Stomach (tissue), 9 donors: ENCODE data around the gene MMS19. TPM values are rescaled to one million over a fixed set of nuclear protein-coding genes. Genes with fewer than 3 reads are reported as not detected.
"Not testable (repeated sequence)": the region's sequence is repeated elsewhere in the genome, so short reads cannot be mapped to it uniquely, and the experiment has no call there.

Experiments used
- DNase-seq, 2 donors: peaks; one replicate each; pipeline versions ENCODE4 v3.0.0 to v3.0.0-alpha.2; 2013 to 2019
- H3K27ac ChIP-seq, 5 donors: fragments of 200-600 bp in 4 of 5; sonication (generic) in 4 of 5; one replicate each; pipeline ENCODE4 v1.5.1; 2013 to 2019; ENCODE audit warnings: mild to moderate bottlenecking in 1 of 5, moderate library complexity in 1 of 5
- H3K27me3 ChIP-seq, 3 donors: fragments of 200-600 bp; sonication (generic); one replicate each; pipeline ENCODE4 v1.5.1; 2017 to 2019; ENCODE audit warnings: mixed run types in 1 of 3
- H3K36me3 ChIP-seq, 4 donors: fragments of 200-600 bp; sonication (generic); 1 replicate in 3 of 4; 2 replicates in 1 of 4; pipeline ENCODE4 v1.5.1; 2016 to 2019
- H3K4me1 ChIP-seq, 4 donors: fragments of 200-600 bp; sonication (generic); one replicate each; pipeline ENCODE4 v1.5.1; 2016 to 2019
- H3K4me3 ChIP-seq, 4 donors: fragments of 200-600 bp; sonication (generic) in 3 of 4; one replicate each; pipeline ENCODE4 v1.5.1; 2016 to 2019; ENCODE audit warnings: mild to moderate bottlenecking in 1 of 4
- H3K9me3 ChIP-seq, 4 donors: fragments of 200-600 bp; sonication (generic); one replicate each; pipeline ENCODE4 v1.5.1; 2016 to 2019
- EP300 ChIP-seq: sonication (generic); formaldehyde crosslinking; IDR thresholded peaks from one replicate; pipeline ENCODE4 v1.6.1; 2017; ENCODE audit warnings: antibody characterized with exemption
- POLR2A ChIP-seq, 4 donors: fragments of 450-650 bp; IDR thresholded peaks; one replicate each; pipeline ENCODE4 v1.6.1; 2016; ENCODE audit warnings: antibody characterized with exemption in 4 of 4, control low read depth in 2 of 4, mild to moderate bottlenecking in 1 of 4, moderate library complexity in 1 of 4
- POLR2AphosphoS5 ChIP-seq, 3 donors: sonication (generic); formaldehyde crosslinking; IDR thresholded peaks; one replicate each; pipeline ENCODE4 v1.6.1; 2016; ENCODE audit warnings: antibody characterized with exemption in 3 of 3
- whole genome bisulfite sequencing, 5 donors: extraction: QIAGEN DNeasy Blood & Tissue Kit in 3 of 5; methylation state at CpG; one replicate each; pipeline versions ENCODE4 v1.1.5 to v1.1.7; 2013 to 2018; 5-methylcytosine and 5-hydroxymethylcytosine counted together
- intact Hi-C: fragments of 100-400 bp; cut with DNase I; formaldehyde crosslinking; loops from one replicate; pipeline ENCODE4 v1.15.1; 2023; ENCODE audit warnings: low total_unique reads
- polyA plus RNA-seq, 3 donors: library from polyadenylated mRNA; stranded (reverse); fragments of 200-250 nt; gene quantifications; one replicate each; pipeline ENCODE4 v1.2.3, GENCODE V29; 2013
- total RNA-seq, 5 donors: library from RNA; depleted of rRNA; stranded (reverse); fragments of >200 nt; gene quantifications; one replicate each; pipeline versions ENCODE4 v1.1.0 to v1.2.3, GENCODE V29; 2014 to 2016
- TF ChIP-seq, protein P1 (sequence below), 7 experiments: fragments of 450-650 bp in 4 of 7; fragments of 200-600 bp in 3 of 7; sonication (generic) in 3 of 7; IDR thresholded peaks; one replicate each; pipeline ENCODE4 v1.5.1; 2016 to 2019; ENCODE audit warnings: antibody characterized with exemption in 7 of 7, control low read depth in 2 of 7, mild to moderate bottlenecking in 1 of 7
- donor health status: healthy with polysubstance abuse.
- donor health status: Bipolar disorder and iron deficiency.
- donor health status: healthy.

Gene MMS19
- total and polyA plus RNA-seq, 8 donors = 30.9 to 146 (median 58.4) TPM

GRCh38 chr10:97481071-97481470, 17.2 kb downstream of the MMS19 start:
- Histone ChIP-seq H3K27ac (no peak overlapping the region), H3K36me3 (peaks cover 48 to 89% (median 75%) of the 10 kb centered on the region in 4 donors), H3K4me1 (peaks cover 0 to 4% (median 2%) of the 10 kb centered on the region in 4 donors), H3K4me3 (no peak overlapping the region), H3K9me3 (no peaks in the 10 kb centered on the region), H3K27me3 (no peaks in the 10 kb centered on the region)
- intact Hi-C loops = no loop called here
- no peak for DNase-seq
- 86 to 96% (median 92%) methylated on average over 4 of the region's 4 CpGs for WGBS, 5 donors
- TF ChIP-seq EP300 (no peak), POLR2AphosphoS5 (IDR thresholded peaks at IDR 0.05) (no peak), POLR2A (IDR thresholded peaks at IDR 0.05) (no peak)
- TF ChIP-seq, protein P1, sequence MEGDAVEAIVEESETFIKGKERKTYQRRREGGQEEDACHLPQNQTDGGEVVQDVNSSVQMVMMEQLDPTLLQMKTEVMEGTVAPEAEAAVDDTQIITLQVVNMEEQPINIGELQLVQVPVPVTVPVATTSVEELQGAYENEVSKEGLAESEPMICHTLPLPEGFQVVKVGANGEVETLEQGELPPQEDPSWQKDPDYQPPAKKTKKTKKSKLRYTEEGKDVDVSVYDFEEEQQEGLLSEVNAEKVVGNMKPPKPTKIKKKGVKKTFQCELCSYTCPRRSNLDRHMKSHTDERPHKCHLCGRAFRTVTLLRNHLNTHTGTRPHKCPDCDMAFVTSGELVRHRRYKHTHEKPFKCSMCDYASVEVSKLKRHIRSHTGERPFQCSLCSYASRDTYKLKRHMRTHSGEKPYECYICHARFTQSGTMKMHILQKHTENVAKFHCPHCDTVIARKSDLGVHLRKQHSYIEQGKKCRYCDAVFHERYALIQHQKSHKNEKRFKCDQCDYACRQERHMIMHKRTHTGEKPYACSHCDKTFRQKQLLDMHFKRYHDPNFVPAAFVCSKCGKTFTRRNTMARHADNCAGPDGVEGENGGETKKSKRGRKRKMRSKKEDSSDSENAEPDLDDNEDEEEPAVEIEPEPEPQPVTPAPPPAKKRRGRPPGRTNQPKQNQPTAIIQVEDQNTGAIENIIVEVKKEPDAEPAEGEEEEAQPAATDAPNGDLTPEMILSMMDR (IDR thresholded peaks at IDR 0.05) = no peak

DNA sequence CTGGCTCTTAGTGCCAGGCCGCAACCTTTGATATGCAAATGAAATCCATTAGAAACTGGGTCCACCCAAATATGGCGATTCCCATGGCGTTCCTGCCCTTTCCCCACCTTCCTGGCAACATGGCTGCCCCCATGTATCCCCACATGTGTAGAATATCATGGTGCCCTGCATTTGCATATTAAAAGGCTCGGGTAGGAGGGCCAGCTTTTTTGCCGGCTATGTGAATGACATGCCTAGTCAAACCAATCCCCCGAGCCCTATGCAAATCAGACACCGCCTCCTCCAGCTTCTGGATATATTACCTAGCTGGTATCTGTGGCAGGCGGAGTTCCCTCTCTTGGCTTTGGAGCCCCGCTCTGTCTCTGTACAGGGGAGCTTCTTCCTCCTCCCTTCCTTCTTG, 18.3 kb downstream of the MMS19 start:
- 76 to 91% (median 78%) methylated on average over 9 of the region's 9 CpGs for WGBS, 5 donors
- Histone ChIP-seq H3K4me3 (no peak overlapping the region), H3K36me3 (peaks cover 53 to 89% (median 85%) of the 10 kb centered on the region in 4 donors), H3K4me1 (no peaks in the 10 kb centered on the region), H3K27ac (no peak overlapping the region), H3K27me3 (no peaks in the 10 kb centered on the region), H3K9me3 (no peaks in the 10 kb centered on the region)
- no peak for DNase-seq
- intact Hi-C loops = no loop called here
- TF ChIP-seq POLR2AphosphoS5 (IDR thresholded peaks at IDR 0.05) (no peak), EP300 (no peak), POLR2A (IDR thresholded peaks at IDR 0.05) (no peak)
- TF ChIP-seq, protein P1 (IDR thresholded peaks at IDR 0.05) = no peak

- intact Hi-C loops, H3K9me3 ChIP-seq, H3K27me3 ChIP-seq, DNase-seq, H3K27ac ChIP-seq, H3K4me1 ChIP-seq, H3K4me3 ChIP-seq: not testable (repeated sequence)
- 82 to 93% (median 87%) methylated on average over 4 of the region's 4 CpGs for WGBS, 5 donors
- H3K36me3 ChIP-seq = peaks cover 58 to 92% (median 87%) of the 10 kb centered on the region in 4 donors
Observed at GRCh38 chr10:97479410-97479809, 18.8 kb downstream of the MMS19 start.

DNA sequence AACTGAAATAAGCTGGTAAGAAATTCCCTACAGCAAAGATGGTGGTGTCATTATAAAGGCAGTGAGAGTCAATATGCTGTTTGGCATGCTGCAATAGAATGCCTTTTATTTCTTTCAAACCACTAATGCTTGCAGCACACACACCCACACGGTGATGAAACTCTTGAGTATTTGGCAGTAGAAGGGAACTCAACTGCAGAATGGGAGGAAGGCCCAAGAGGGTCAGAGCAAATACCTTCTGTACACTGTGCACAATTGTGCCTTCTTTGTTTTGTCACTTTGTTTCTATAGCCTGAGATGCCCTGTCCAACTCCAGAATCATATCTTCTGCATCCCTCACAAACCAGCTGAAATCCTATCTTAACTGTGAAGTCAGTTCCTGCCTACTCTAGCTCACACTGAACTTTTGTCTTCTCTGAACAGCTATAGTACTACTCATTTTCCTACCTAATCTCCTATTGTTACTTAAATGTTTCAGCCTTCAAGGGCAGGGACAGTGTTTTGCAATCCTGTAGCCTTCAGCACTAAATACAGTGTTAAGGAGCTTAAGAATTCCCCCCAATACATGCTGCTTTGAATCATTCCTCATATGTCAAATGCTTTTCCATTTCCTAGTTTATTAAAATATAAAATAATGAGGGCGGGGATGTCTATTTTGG, 22.2 kb downstream of the MMS19 start:
- no peak for DNase-seq
- no peaks in the 10 kb centered on the region for H3K27me3 ChIP-seq
- H3K27ac ChIP-seq = no peak overlapping the region
- no peaks in the 10 kb centered on the region for H3K9me3 ChIP-seq
- H3K36me3 ChIP-seq = peaks cover 76 to 100% (median 98%) of the 10 kb centered on the region in 4 donors
- no peak overlapping the region for H3K4me3 ChIP-seq
- H3K4me1 ChIP-seq = no peaks in the 10 kb centered on the region
- TF ChIP-seq EP300 (no peak), POLR2AphosphoS5 (IDR thresholded peaks at IDR 0.05) (no peak), POLR2A (IDR thresholded peaks at IDR 0.05) (no peak)
- TF ChIP-seq, protein P1 (IDR thresholded peaks at IDR 0.05) = no peak
- intact Hi-C loops = no loop called here
- 73 to 92% (median 81%) methylated on average over 2 of the region's 2 CpGs for WGBS, 5 donors

GRCh38 chr10:97474918-97475317, 23.3 kb downstream of the MMS19 start:
- Histone ChIP-seq H3K27ac (no peak overlapping the region), H3K27me3 (no peaks in the 10 kb centered on the region), H3K9me3 (no peaks in the 10 kb centered on the region), H3K36me3 (peaks cover 75 to 100% (median 98%) of the 10 kb centered on the region in 4 donors), H3K4me1 (no peaks in the 10 kb centered on the region), H3K4me3 (no peak overlapping the region)
- intact Hi-C loops = no loop called here
- no peak for DNase-seq
- WGBS, 5 donors = 96 to 97% (median 96%) methylated on average over 4 of the region's 4 CpGs
- TF ChIP-seq EP300 (no peak), POLR2AphosphoS5 (IDR thresholded peaks at IDR 0.05) (no peak), POLR2A (IDR thresholded peaks at IDR 0.05) (no peak)
- TF ChIP-seq, protein P1 (IDR thresholded peaks at IDR 0.05) = no peak

GRCh38 chr10:97468781-97469180, 29.4 kb downstream of the MMS19 start:
- not testable (repeated sequence) for H3K27ac ChIP-seq, DNase-seq, H3K9me3 ChIP-seq, H3K4me3 ChIP-seq, H3K4me1 ChIP-seq, H3K27me3 ChIP-seq
- WGBS, 5 donors = 74 to 93% (median 86%) methylated on average over 12 of the region's 12 CpGs
- peaks cover 80 to 100% (median 99%) of the 10 kb centered on the region in 4 donors for H3K36me3 ChIP-seq
- intact Hi-C loops = loop anchor here (10.0 kb wide), 1 partner anchor 86 kb away; no protein-coding TSS in a partner anchor
